CD4-positive, alpha-beta T cell treated with Interleukin-17A for 4 hours (primary cell): ENCODE results near the gene GALNT6.

Experiments used
- DNase-seq: peaks from one replicate; pipeline ENCODE4 v3.0.0-alpha.2; 2020; ENCODE audit warnings: mixed read lengths

Gene GALNT6

DNA sequence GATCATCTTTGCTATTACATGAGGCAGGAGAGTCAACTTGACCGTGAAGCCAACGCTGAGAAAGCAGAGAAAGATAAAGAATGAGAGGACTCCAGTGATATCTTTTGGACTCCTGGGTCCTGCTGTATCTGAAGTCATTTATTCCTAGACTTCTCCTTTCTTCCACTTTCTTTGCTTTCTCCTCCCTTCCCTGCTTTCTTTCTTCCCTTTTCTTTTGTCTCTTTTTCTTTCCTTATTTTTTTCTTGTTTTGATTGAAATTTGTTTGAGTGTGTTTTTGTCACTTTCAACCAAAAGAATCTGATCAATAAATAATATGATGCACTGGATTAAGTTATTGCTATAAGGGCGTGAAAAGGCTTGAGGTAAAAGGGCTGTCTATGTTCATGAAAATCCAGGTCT is 13.4 kb upstream of the GALNT6 start:
- no peak for DNase-seq

DNA sequence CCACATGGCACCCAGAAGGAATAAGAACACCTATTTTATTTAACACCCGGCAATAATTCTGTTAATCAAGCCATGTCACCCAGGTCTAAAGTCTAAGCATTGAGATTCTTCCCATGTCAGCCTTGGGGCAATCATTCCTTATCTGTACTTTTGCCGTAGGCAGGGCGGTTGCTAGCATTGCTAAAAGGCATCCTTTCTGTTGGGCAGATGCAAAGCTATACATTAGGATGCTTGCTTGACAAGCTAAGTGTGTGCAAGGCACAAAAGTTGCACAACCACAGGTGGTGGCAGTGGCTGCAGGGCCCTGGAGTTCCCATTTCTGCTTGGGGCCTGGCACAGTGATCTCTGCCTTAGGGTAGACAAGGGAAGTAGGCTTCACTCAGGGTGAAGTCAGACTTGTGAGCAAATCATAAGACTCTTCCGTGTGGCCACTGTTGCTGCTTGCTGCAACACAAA is 12.5 kb upstream of the GALNT6 start:
- no peak for DNase-seq

DNA sequence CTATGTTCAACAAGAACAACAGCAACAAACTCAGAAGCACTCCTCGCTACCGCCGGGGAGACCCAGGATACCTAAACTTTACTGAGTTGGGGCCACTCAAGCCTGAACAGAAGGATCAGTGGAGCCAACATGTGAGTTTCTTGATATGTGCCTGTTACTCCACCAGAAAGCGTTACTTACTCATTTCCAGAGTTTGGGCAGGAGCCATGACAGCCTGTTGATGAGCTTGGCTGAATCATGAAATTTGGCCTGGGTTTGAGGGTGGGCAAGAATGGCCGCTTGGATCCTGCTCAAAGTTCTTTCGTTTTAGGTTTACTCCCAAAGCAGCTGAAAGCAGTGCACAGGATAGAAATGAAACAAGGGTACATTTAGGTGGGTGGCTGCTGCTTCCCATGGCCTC is 12.0 kb upstream of the GALNT6 start:
- no peak for DNase-seq

DNA sequence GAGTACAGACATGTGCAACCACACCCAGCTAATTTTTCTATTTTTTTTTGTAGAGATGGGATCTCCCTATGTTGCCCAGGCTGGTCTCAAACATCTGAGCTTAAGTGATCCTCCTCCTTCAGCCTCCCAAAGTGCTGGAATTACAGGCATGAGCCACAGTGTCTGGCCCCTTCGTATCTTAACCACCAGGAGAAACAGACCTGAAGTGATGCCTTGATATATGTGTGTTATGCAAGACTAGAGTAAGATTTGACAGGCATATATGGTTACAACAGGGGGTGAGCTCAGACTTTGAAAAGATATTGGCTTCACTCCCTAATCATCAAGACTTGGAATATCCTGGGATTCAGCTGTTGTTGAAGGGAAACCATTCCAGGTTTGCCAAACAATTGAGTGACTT is 10.7 kb upstream of the GALNT6 start:
- no peak for DNase-seq

DNA sequence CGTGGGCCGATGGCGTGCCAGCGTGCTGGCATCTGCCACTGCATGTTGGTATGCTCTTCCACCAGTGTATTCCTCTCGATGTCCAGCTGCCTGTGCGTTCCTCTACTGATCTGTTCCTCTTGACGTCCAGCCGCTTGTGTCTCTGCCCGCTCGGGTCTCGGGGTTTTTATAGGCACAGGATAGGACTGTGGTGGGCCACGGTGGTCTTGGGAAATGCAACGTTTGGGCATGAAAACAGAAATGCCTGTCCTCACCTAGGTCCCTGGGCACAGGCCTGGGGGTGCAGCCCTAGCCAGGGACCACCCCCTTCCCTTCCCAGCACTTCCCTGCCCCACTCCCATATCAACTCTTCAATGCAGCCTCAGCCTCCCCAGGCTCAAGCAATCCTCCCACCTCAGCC is 10.3 kb upstream of the GALNT6 start:
- DNase-seq: no peak

DNA sequence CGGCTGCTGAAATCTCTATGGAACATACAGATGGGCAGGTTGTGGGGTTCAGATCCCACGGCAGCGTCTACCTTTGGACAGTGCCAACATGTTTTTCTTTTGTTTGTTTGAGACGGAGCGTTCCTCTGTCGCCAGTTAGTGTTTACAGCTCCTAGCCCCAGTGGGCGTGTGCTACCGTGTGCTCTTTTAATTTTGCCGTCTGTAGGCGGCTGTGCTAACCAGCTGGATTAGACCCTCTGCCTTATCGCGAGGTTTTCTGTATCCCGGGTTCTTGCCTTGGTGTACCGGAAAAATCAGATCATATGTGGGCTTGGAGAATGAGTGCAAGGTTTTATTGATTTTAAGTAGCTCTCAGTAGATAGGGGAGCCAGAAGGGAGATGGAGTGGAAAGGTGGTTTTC is 9.8 kb upstream of the GALNT6 start:
- DNase-seq: no peak

DNA sequence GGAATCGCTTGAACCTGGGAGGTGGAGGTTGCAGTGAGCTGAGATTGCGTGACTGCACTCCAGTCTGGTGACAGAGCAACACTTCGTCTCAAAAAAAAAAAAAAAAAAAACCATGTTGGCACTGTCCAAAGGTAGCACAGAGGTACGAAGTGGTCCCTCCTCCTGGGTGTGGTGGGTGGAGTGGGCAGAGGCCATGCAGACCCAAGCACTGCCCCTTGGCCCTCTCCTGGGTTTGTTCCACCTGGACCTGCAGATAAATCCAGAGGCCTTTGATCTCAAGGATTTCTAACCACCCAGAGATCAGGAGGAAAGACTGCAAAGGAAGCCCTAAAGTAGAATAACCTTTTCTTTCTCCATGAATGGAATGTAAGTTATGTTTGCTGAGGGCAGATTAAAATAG is 8.7 kb upstream of the GALNT6 start:
- no peak for DNase-seq

DNA sequence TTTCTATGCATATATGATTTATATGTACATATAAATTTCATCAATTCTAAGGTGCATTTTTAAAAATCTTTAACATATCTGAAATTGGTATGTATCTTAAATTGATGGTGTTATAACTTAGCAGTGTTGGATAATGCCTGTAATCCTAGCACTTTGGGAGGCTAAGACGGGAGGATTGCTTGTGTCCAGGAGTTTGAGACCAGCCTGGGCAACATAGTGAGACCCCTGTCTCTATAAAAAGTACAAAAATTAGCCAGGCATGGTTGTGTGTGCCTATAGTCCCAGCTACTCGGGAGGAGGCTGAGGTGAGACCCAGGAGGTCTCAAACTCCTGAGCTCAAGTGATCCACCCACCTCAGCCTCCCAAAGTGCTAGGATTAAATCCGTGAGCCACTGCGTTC is 6.5 kb upstream of the GALNT6 start:
- no peak for DNase-seq

DNA sequence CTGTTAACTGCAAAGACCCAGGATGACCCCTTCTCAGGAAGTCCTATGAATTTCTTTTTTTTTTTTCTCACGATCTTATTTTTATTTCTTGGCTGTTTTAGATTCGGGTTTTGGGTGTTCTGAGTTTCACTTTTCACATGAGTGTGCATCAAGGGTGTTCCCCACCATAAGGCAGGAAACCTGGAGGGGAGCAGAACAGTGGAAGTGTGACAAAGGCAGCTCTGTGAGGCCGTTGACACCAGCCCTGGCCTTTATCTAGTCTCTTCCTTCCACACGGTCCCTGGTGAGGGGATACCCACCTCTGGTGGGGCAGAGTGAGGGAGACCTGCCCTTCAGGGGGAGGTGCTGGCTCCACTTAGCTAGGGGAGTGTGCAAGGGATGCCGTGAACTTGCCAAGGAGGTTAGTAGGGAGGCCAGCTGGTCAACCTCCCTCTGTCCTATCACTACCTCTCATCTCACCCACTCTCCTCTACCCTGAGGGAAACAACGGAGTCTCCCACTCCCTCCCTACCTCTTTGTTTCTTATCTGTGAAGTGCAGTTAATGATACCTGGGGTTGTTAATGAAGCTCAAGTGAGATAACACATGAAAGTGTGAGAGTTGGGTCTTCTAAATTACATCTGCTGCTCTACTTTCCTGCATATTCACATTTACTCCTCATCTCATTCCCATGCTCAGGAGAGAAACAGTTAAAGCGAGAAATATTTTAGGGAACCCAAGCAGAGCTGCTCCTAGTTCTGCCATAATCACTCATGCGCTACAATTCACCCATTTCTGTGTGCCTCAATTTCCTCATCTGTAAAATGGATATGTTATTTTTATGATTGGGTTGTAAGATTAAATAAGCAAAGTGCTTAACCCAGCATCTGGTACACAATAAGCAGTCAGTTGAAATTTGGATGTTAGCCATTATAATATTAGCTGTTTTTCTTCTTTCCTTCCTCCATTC is 4.4 kb upstream of the GALNT6 start:
- peak; percentile 35 for DNase-seq

DNA sequence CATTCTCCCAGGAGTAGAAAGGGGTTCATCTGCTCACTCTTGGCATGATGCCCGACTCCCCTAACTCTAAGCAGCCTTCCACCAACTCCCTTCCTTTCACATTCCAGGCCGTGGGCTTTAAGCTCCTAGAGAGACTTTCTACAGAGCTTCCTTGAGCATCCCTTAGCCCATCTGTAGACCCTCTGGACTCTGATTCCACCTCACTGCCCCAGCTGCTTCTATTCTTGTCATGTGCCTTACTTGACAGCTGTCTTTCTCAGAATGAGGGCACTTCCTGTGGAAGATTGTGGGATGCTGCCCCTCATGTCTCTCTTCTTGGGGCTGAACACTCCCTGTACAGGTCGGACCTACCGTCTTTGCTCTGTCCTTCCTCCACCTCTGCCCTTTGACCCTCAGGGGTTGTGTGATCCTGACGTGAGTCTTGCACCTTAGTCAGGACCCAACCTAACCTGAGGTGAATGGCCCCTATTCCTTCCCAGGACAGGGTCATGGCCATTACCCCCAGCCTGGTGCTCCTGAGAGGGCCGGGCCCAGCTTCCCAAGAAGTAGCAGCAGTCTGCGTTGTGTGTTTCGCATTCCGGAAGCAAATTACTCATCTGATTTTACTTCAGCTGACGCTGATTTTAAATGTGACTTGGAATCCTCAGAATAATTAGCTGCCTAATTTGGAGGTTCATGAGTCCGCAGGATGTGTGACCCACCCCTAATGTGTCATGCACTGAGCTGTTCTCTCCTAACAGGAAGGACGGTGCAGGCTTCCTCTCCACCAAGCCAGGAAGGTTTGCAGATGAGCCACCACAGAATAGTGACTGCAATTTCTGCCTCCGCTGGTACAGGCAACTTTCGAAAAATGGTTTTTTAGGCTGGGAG is 2.7 kb upstream of the GALNT6 start:
- peak; percentile 80 for DNase-seq

DNA sequence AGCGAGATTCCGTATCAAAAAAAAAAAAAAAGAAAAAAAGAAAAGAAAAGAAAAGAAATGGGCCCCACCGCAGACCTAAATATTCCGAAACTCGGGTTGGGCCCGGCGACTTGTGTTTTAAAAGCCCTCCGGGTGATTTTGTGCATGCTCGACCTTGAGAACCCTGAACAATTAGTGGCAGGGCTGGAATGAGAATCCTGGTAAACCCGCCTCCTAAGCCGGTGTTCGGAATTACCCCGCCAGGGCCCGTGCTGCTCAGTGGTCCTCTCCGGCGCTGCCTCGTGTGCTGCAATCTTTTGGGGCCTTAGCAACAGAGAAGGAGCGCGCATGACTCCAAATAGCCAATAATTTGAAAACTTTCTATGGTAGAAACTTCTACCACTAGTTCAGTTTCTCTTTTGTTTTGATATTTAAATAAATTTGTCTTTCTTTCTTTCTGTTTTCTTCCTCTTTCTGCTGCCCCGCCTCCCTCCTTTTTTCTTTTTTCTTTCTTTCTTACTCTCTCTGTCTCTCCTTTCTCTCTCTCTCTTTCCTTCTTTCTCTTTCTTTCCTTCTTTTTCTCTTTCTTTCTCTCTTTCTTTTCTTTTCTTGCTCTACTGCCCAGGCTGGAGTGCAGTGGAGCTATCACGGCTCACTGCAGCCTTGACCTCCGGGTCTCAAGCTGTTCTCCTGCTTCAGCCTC is 1.5 kb upstream of the GALNT6 start:
- DNase-seq: peak; percentile 33

DNA sequence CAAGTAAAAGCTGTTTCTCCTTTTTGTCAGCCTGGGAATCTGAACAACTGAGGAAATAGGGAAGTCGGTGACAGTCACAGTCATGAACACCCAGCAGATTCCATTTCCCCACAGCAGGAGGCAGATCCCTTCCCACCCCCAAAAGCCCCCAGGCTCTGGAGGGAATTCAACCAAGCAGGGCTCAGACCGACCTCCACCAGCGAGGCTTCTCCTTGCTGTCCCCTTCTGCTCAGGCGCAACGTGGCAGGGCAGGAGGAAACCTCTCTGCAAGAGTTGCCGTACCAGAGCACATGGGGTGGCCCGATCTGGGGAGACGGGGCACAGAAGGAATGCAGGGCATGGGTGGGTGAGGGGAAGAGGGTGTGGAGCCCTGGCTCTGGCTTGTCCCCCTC is 319 bp downstream of the GALNT6 start:
- DNase-seq: peak; percentile 43

DNA sequence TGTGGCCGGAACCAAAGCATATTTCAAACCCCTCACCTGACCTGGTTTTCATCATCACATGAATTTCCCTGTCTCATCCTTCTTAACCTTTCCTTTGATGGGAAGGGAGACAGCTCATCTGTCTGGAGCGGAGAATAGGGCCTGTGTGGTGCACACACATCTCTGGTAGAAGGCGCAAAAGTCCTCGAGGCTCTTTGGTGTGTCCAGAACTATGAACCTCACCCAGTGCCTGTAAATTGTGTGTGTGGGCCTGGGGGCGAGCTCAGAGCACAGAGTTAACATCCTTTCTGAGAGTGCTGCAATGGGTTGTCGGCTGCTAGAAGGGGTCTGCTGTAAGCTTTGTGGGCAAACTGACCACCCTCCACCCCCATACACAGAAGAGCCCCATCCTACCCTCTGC is 749 bp downstream of the GALNT6 start:
- no peak for DNase-seq

DNA sequence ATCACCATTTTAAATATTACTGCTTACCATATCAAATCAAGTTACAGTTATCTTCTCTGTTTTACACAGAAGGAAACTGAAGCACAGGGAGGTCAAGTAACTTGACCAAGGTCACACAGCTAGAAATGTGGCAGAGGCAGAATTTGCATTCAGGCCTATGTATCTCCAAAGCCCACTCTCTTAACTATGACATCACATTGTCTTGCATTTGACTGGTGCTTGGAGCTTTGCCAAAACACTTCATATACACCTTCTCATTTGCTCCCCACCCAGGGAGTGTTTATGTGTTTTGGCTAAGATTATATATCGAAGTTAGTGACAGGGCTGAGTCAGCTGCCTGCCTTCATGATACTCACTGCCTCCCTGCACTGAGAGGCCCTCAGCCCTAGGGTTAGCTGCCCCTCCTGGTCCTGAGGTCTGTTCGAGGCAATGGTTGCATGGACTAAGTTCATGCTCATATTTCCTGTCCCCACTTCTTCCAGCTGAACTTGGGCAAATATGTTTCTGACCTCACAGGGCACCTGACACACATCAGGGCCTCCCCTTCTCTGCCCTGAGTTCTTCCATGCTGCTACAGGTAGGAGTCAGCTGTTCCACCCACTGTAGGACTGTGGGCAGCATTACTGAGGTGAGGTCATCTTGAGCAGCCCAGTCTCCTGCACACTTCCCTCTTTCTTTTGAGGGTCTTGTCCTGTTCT is 1.8 kb downstream of the GALNT6 start:
- peak; percentile 52 for DNase-seq

DNA sequence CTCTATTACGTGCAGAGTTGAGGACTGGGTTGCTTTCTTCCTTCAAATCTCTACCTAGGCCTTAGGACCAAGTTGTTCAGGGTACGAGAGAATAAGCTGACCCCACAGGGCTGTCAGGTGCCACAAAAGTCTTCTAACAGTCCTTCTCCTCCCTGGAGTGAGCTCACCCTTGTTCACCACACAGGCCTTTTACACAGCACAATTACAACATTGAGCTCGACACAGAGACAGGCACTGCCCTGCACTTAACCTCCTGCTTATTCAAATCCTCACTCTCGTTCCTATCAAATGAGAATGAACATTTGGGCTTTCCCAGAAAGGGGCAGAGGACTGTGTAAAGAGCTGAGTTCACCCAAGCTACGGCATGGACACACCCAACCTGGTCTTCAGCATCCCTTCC is 2.4 kb downstream of the GALNT6 start:
- no peak for DNase-seq

DNA sequence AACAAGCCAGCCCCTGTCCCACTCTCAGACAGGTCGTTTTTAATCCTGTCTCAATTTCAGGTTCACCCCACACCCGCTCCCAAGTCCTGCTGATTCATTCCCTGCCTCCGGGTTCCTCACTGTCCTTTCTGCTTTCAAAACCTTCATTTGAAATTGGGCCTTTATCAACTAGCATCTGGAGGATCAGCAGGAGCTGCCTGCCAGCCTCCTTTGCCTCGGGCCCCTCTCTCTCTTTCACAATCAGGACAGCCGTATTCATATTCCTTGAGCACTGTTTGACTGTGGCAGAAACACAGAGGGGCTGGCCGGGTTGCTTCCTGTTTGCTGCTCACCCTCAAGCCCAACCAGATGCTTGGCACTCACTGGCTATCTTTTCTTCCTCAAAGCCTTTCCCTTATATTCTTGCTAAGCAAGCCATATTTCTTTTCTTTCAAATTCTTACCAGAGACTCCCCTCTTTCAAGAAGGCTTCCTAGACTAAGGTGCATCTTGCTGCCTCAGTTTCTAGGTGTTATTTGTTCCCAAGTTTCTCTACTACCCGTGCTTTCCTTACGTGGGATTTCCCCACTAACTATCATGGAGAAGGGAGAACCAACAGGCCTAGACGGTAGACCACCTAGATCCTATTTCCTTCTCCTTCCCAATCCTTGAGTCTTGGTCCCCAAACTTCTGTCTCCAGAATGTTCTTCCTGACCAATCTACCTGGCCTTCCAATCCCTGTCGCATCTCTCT is 3.0 kb downstream of the GALNT6 start:
- no peak for DNase-seq

DNA sequence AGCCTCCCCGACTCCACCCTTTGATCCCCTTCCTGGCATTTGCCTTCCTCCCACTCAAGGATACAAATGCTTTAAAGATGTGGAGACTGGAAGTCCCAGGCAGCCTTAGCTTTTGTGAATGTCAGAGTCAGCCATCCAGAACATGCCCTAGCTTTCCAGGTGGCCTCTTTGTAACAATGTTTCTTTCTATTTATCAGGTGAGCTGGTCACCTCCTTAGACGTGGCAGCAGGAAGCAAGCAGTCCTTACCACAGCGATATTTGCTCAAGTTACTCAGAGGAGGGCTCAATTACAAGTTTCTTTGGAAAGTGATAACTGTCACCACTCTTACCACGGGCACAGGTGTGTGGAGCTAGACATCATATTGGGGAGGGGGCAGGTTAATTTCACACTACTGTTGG is 4.9 kb downstream of the GALNT6 start:
- DNase-seq: no peak

DNA sequence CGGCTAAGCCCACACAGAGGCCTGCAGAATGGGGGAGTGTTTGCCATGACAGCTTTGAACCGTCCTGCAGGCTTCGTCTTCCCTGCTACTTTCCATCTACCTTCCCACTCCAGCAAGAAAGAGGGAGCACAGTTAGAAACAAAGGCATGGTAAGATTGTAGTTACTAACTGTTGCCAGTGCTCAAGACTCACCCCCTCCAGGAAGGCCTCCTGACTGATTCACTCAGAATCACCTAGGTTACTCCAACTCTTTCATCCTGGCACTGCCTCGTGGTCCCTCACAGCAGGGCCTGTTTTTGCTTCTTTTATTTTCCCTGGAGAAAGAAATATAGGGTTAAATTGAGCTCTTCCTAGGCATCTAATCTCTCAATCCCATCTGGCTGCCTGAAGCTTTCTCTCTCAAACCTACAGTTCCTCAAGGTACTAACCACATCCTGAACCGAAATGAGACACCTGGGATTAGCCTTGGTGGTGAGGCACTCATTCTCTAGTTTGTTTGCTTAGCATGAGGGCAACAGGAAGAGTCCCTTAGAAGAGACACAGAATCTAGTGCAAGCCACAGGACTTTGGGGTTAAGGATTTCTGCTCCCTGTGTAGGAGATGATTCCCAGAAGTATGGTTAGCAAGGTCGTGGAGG is 7.8 kb downstream of the GALNT6 start:
- peak; percentile 19 for DNase-seq

DNA sequence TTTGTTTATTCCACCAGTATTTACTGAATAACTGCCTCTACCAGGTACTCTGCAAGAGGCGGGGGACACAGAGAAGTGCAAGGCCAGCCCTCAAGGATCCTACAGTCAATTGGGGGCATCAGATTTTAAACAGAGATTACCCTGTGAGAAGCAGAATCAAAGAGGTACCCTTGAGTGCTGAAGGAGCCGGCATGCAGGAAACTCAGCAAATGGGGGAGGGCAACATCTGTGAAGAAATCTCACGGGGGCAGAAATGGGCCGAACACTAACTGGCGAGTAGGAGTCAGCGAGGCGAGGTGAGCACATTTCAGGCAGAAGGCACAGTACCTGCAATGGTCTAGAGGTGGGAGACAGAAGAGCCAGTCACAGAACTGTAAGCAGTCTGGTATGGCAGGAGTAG is 9.0 kb downstream of the GALNT6 start:
- no peak for DNase-seq

DNA sequence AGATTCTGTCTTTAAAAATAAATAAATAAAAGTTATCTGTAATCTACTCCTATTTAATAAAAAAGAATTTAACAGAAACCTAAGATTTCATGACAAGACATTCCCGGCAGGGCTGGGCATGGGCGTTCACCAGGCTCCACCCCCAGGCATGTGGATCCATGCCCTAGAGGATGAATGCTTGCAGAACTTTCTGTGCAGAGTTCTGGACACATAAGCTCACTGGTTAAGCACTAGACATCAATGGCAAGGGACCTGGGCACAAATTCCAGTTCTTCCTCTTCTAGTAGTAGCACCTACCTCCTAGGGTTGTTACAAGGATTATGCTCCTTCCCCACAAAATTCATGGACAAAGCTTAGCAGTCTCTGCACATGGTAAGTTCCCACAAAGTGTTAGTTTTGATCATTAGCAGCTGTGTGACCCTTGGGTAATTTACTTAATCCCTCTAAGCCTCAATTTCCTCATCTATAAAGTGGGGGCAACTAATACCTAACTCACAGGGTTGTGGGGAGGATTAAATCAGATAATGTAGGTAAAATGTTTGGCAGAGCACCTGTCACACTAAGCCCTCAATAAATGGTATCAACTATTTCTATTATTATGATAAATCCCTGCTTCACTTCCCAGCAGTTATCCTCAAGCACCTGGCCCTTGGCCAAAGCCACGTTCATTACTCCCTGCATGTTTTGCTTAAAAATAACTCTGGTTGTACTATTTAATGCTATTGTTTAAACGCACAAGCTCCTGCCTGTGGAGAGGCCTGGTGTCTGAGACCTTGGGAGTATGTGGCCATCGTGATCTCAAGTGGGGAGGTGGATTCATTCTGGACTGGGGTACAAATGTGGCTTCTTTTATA is 9.8 kb downstream of the GALNT6 start:
- DNase-seq: no peak
